ENCODE results near the gene SLC12A7.
"Not testable (repeated sequence)": the region's sequence is repeated elsewhere in the genome, so short reads cannot be mapped to it uniquely, and the experiment has no call there.

The SLC12A7 gene

DNA sequence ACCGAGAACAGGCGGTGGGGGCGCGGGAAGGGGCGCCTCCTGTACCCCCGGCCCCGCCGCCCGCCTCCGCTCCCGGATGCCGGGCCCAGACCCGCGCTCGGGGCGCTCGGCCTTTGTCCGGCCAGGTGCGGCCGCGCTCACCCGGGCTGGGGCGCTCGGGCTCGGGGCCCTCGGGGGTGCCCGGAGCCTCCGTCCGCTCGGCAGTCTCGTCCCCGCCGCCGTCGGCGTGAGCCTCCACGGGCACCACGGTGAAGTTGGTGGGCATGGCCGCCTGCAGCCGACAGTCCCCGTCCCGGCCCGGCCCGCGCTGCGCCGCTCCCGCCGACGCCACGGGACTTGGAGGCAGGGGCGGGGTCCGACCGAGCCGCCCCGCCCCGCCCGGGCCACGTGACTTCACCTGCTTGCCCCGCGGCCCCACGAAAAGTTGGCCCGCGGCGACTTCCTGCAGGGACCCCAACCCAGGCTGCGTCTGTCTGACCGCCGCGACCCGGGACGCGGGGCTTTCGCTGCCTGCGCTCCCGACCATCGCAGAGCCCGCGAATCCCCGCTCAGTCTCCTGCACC lies at the start of gene SLC12A7:
Gene SLC12A7 (minus strand): TSS at position 337 of the 563 bp plus-strand sequence. CDS start 72 bp downstream, at position 265.
- DNase-seq (ENCODE audit: low spot score), result no peak

DNA sequence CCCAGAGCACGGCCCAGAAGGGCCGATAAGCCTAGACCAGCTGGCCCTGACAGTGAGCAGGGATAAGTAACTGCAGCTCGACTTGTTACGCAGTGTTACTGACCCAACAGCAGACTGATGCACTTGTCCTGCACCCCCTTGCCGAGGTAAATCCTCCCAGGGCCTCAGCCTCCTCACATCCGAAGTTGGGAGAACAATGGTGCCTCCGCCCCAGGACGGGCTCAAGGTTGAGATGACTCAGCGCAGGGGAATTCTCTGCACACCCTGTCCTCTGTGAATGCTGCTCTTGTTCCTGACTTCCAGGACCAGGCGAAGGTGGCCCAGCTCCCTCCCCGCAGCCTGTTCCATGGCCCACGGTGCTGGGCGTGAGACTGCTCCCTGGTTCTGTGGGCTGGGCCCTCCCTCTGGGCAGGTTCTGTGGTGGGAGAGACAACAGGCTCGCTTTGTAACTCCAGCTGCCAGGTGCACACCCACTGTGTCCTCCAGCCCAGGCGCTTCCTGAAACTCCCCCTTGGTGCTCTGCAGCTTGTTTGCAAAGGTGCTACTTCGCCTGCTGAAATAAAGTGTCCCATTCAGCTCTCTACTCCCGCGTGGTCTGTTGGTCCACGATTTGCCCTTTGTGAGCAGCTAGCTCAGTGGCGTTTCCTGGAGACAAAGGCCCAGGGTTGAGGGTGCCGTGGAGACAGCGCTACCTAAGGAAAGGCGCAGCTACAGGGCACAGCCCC lies 49.4 kb upstream of the SLC12A7 start:
- DNase-seq (ENCODE audit: low spot score), result no peak

DNA sequence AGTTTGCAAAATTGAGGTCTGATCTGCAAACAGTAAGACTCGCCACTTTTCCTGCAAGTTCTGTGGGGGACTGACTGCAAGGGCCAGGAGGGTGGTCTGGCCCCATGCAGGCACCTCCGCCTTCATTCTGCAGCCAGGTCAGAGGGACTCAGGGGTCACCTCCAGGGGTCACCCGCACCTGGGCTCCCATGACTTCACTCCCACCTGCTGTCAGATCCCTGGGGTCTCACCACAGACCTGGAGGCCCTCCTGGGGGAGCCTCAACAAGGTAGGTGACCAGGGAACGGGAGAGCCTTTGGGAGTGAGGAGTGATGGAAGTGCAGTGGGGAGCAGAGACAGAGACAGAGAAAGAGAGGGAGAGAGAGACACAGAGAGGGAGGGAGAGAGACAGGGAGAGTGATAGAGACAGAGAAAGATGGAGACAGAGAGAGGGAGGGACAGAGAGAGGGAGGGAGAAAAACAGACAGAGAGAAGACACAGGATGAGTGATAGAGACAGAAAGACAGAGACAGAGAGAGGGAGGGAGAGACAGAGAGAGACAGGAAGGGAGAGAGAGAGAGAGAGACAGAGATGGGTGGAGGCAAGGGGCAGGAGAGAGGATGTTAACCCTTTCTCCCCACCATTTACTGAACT lies 48.0 kb upstream of the SLC12A7 start:
- no peak for DNase-seq (ENCODE audit: low spot score)

DNA sequence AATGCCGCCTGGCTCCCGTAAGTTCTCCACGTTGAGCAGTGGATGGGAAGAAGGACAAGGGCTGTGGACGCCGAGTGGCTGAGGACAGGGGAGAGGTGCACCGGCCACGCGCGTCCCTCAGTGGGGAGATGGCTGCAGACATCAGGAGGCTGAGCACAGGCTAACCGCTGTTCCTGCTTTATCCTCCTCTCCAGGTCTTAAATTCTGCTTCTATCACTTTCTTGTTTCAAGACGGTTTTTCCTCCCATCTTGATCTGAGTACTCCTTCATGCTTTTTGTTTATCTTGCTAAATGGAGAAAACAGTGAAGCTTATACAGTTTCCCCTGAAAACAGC lies 47.4 kb upstream of the SLC12A7 start:
- DNase-seq (ENCODE audit: low spot score), result no peak

DNA sequence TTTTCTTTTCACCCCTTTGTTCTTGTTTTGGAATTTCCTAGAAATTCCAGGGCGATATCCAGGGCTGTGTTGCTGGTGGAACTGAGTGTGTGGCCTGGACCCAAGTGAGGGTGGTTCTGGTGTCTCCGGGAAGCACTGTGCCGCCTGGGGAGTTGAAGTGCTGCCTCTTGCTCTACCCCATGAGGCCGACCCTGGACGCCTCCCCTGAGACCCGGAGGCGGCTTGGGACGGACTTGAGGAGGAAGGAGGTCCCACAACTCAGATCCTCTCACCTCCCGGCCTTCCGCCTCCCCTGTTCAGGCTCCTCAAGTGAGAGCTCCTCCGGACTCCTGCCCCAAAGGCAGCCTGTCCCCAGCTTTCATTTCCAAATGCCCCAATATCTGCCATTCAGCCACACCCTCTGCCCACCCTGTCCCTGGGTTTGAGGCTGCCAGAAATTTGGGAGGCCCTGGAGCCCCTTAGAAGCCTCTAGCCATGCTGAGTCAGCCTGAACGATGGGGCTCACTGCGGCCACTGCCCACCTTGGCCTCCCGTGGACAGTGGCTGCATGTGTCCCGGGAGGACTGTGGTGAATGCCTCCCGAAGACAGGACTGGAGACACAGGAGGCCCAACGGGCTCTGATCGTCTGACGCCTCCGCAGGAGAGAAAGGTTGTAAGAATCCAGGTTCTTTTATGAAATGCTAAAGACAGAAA lies 46.9 kb upstream of the SLC12A7 start:
- DNase-seq (ENCODE audit: low spot score), result no peak

DNA sequence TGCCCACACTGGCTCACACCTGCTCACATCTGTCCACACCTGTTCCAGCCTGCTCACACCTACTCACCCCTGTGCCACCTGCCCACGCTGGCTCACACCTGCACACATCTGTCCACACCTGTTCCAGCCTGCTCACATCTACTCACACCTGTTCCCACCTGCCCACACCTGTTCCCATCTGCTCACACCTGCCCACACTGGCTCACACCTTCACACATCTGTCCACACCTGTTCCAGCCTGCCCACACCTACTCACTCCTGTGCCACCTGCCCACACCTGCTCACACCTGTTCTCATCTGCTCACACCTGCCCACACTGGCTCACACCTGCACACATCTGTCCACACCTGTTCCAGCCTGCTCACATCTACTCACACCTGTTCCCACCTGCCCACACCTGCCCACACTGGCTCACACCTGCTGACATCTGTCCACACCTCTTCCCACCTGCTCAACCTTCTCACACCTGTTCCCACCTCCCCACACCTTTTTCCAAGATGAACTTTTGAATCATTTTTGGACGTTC lies 45.7 kb upstream of the SLC12A7 start:
- DNase-seq (ENCODE audit: low spot score), result not testable (repeated sequence)

DNA sequence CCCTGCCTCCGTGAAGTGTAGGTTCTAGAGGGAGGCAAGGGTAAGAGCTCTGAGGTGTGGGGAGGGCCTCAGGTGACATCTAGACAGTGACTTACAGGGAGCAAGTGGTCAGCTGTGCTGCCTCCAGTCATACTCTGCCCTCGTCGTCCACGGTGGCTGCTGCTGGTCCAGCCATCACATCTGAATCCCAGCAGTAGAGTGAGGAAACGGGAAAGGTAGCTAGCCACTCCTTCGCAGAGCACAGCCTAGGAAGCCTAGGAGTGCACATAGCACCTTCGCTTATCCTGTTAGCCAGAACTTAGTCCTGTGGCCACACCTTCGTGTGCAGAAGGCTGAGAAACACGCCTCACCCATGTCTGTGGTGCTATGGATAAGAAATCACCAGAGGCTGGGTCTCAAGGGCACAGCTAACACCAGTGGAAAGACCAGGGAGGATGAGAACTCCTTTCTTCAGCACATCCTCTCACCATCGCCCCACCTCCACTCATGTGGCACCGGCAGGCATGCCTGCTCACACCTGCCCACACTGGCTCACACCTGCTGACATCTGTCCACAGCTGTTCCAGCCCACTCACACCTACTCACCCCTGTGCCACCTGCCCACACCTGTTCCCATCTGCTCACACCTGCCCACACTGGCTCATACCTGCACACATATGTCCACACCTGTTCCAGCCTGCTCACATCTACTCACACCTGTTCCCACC lies 45.0 kb upstream of the SLC12A7 start:
- DNase-seq (ENCODE audit: low spot score), result no peak

DNA sequence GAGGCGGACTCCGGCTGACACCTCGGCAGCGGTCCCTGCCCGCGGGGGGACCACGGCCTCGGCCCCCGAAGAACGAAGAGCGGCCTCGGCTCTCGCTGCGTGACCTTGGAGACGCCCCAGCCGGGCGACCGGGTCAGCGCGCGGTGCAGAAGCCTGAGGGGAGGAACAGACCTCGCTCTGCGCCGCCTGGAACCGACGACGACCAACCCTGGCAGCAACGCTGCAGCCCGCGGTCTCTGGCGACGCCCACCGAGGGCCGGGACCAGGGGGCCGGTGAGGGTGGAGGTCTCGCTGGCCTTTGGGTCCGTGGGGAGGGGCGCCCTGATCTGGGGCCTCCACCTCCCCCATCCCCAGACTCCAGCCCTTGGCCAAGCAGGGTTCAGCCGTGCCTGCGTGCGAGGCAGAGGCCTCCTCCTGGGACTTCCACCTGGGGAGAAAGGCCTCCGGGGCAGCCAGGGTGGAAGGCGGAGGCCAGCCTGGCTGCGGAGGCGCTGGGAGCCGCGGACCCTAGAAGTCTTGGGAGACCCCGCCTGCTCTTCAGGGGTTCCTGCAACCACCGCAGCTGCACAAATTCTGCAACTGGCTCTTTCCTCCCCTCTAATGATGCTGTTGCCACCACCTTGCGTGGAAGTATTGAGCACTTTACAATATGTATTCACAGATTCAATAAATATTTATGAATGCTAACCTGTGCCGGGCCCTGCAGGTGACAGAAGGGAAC lies 44.3 kb upstream of the SLC12A7 start:
- no peak for DNase-seq (ENCODE audit: low spot score)

DNA sequence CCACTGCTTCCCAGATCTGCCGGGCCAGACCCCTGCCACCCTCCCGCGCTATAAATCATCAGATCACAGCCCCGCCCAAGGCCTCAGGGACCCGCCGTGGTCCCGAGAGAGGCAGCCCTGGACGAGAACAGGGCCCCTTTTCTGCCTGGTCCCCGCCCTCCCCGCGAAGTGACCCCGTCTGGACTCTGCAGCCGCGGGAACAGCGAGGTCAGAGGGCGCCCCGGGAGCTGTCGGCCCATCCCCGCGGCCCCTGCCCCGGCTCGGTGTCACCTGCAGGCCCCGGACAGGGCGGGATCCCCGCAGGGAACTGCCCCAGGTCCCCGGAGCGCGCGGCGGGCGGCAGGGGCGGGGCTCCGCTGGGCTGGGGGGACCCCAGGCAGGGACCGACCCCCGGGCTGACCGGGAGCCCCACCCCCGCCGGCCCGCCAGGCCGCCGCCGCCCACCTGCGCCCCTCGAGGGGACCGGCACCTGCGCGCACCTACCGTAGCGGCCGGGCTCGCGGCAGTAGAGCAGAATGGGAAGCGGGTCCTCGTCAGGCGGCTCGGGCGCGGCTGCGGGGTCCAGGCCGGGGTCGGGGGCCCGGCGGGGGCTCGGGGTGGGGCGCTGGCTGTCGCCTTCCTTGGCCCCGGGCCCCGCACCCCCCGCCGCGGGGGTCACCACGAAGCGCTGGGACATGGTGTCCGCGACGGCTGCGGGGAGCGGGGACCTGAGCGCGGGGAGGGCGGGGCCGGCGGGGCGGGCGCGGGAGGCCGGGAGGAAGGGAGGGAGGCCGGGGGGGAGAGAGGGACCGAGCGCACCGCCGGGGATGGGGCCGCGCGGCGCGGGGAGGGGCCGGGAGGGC lies 43.5 kb upstream of the SLC12A7 start:
- DNase-seq (ENCODE audit: low spot score), result no peak

DNA sequence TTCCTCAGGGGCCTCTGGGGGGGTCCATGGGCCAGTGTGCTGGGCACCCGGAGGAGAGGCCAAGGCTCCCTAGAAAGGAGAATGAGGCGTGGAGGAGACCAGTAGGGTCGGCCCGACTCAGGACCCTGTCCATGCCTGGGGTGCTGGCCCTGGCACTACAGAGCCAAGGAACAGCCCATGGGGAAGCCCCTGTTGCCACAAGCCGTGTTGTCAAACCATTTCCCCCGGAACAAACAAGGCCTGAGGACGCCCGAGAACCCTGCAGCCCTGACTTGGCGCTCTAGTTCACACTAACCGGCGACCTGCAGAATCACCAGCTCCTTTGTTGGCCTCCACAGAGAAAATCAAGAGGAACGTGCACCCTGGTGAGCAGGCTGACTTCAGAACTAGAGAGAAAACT lies 41.6 kb upstream of the SLC12A7 start:
- no peak for DNase-seq (ENCODE audit: low spot score)

DNA sequence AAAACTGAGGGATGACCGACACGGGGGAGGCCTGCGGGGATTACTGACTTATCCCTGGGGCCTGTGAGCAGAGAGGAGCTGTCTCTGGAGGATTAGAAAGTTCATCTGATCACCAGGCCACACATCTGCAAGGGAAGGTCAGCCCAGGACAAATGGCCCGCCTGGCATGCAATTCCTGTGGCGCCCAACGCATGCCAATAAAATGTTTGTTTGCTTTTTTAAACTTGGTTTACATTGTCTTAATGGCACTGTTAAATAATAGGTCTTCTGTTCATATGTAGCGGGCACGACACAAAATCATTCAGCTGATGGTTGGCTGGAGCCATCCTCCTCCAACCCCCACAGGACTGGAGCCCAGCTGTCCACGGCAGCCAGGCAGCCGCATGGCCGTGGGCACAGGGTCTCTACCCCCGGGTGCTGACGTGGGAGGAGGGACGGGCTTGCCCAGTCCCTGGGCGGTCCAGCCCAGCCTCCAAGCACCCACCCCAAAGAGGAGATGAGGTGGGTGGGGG lies 41.0 kb upstream of the SLC12A7 start:
- no peak for DNase-seq (ENCODE audit: low spot score)

DNA sequence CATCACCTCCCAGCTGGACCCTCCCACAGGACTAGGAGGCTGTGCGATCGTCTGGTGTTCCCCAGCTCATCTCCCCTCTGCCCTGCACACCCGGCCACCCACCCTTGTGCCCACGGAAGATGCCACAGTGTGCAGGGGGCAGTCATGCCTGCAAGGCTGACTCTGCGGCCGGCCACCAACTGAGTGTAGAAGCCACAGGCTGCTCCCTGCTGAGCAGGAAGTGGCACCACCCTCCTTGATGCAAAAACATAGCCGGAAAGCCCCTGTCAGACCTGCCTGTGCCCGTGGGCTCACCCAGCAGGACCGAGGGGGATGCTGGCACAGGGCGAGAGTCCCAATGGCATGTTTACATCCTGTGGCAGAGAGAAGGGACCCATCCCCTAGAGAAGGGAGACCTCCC lies 40.3 kb upstream of the SLC12A7 start:
- DNase-seq (ENCODE audit: low spot score), result no peak

DNA sequence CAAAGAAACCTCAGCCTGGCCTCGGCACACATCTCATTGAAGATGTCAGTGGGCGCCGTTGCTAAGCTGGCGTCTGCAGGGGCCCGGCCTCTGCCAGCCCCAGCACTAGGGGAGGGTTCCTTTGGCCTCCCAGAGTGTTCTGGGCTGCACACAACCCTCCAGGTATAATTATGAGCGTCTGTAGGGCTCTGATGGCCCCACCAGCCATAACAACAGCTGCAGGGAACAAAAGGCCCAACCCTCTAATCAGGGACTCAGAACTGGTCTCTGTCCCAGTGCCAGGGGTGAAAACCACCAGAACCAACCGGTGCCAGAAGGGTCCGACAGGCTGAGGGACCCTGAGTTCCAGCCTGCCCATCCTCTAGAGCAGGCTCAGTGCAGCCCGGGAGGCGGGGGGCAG lies 39.5 kb upstream of the SLC12A7 start:
- no peak for DNase-seq (ENCODE audit: low spot score)

DNA sequence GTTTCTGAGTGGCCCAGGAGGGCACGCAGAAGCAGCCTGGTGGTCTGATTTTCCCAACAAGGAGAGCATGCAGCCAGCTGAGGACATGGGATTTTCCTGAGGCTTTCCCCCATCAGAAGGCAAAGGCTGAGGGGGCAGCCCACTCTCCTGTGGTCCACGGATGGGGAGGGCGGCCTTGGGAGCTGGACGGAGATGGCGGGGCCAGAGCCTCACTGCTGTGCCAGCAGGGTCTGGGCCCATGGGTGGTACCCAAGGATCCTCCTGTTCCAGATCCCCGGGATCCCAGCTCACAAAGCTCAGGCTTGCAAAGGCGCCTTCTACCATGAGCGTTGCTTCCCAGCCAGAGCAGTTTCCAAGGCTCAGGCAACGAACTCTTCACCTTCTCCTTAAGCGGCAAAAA lies 39.0 kb upstream of the SLC12A7 start:
- no peak for DNase-seq (ENCODE audit: low spot score)

DNA sequence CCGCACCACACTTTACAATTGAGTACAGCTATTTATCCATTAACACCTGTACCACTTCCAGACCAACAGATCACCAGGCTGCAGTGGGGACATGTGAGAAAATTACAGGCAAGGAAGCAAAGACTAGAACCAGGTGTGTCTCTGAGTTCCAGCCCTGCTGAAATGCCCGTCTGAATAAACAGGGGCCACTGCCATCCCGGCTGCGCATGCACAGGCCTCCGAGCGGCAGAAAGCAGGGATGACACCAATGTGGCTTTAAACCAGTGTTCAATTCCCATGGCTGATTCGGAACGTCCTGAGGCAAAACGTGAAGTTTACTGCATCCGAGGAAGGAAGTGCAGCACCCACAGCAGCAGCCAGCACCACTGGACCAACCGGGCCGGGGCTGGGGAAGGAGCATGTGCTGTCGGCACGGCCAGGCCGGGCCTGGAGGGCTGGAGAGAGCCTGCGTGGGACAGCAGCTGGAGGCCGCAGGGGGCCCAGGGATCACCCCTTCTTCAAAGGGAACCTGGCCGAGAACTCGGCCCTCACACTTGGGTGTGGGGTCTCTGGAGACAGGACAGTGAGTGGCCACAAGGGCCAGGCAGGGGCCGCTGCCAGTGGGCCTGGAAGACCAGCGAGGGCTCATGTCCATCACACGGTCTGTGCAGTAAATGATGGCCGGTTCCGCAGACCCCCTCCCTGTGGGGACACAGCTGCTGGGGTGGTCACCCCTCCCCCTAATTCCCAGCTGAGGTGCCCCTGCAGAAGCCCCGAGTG lies 33.0 kb upstream of the SLC12A7 start:
- no peak for DNase-seq (ENCODE audit: low spot score)

DNA sequence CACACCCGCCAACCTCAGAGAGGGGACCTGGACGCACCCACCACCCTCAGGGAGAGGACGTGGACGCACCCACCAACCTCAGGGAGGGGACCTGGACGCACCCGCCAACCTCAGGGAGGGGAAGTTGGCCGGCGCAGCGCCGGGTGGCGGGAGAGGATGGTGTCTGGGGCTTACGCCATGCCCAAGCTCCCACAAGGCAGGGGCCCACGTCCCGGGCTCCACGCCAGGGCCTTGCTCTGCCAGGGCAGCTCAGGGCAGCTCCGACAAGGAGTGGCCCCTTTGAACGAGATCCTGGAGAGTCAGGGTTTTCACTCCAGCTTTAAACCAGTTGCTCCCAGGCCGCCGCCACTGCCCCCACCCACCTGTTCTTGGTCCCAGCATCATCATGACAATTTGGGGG lies 32.2 kb upstream of the SLC12A7 start:
- DNase-seq (ENCODE audit: low spot score), result no peak

DNA sequence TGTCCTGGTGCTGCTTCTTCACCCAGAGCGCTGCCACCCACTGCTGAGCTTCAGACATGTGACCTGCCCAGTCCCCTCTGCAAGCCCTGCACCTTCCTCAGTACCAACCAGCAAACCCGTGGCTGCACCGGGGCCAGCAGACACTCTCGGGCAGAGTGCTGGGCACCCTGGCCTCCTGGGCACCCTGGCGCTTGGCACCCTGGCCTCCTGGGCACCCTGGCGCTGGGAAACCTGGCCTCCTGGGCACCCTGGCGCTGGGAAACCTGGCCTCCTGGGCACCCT lies 31.7 kb upstream of the SLC12A7 start:
- no peak for DNase-seq (ENCODE audit: low spot score)

DNA sequence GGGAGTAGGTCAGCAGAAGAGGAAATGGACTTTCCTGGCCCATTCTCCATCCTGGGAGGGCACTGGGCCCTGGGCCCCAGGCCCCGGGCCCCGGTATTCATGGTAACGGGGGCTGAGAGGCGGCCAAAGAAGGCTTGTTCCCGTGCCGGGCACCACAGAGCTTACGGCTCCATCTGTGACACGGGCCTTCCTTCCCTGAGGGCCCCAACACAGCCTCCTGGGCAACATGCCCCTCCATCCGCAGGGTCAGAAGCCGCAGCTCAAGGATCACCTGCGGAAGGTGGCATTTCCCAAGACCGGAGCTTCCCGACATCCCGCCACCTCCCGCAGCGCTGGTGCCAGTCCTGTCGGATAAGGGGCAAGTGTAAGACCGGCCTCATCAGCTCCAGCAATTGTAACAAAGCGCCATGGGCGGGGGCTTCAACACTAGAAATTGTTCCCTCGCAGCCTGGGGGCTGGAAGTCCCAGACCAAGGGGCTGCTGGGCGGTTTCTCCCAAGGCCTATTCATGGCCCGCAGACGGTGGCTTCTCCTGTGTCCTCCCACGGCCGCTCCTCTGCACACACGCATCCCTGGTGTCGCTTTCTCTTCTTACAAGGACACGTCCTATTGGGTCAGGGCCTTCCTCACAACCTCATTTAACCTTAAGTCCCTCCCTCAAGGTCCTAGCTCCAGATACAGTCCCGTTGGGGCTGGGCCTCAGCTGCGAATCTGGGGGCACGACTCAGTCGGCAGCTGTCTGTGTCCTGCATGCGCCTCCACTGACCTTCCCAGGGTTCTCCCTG lies 31.2 kb upstream of the SLC12A7 start:
- DNase-seq (ENCODE audit: low spot score), result no peak

DNA sequence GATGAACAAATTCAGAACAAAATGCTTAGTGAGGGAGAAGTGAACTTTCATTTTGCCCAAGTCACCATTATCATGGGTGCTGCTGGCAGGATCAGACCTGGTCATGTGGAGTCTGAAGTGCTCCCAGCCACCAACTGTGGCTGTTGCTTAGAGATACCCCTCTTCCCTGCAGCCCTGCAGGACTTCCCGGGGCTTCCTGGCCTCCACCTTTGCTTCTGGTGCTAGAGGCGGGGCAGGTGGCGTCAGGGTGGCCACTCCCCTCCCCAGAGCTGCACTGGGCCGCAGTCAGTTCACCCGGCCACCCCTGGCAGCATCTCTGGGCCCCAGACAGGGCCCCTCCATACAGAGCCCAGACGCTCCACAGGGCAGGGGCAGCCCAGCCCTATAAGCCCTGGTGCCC lies 30.0 kb upstream of the SLC12A7 start:
- no peak for DNase-seq (ENCODE audit: low spot score)
